WERI-Rb-1 (cell line): Measurements from ENCODE around the gene TSKS.
"Not testable (repeated sequence)": the region's sequence is repeated elsewhere in the genome, so short reads cannot be mapped to it uniquely, and the experiment has no call there.

Experiments used
- DNase-seq: peaks from one replicate; pipeline ENCODE4 v3.0.0-alpha.2; 2020
- H3K27ac ChIP-seq: fragments of 250-450 bp; sonication (Bioruptor Pico); 2 replicates; pipeline ENCODE4 v1.5.1; 2020; ENCODE audit warnings: mild to moderate bottlenecking, moderate library complexity
- H3K27me3 ChIP-seq: fragments of 250-450 bp; sonication (Bioruptor Pico); 2 replicates; pipeline ENCODE4 v1.5.1; 2021; ENCODE audit warnings: mild to moderate bottlenecking, low read depth, moderate library complexity; ENCODE audit not compliant: insufficient read depth, severe bottlenecking
- H3K36me3 ChIP-seq: fragments of 250-450 bp; sonication (Bioruptor Pico); 2 replicates; pipeline ENCODE4 v1.5.1; 2020; ENCODE audit warnings: mild to moderate bottlenecking, moderate library complexity
- H3K4me3 ChIP-seq: 2 replicates; pipeline ENCODE4 v1.5.1; 2011; ENCODE audit warnings: low read depth, mild to moderate bottlenecking, control low read depth, low read length
- H3K9me3 ChIP-seq: fragments of 250-450 bp; sonication (Bioruptor Pico); 2 replicates; pipeline ENCODE4 v1.5.1; 2021; ENCODE audit warnings: mild to moderate bottlenecking, moderate library complexity; ENCODE audit not compliant: severe bottlenecking
- TF ChIP-seq, protein P1 (sequence below): IDR thresholded peaks from 2 replicates; pipeline ENCODE4 v1.5.1; 2011; ENCODE audit warnings: low read depth, mild to moderate bottlenecking, control low read depth, inconsistent platforms, low read length

Gene TSKS

DNA sequence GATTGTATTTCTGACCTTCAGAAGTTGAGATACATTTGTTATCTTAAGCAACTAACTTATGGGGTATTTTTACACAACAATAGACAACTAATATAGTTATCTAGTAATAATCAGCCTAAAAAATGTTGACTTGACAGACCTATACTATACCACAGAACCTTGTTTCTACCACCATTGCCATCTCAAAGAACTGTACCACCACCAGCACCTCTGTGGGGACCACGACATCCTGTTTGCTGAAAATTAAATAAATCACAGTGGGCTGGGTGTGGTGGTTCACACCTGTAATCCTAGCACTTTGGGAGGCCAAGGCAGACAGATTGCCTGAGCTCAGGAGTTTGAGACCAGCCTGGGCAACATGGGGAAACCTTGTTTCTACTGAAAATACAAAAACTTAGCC is 24.0 kb downstream of the TSKS start:
- Histone ChIP-seq H3K9me3 (no peaks in the 10 kb centered on the region), H3K4me3 (no peak overlapping the region), H3K36me3 (no peaks in the 10 kb centered on the region), H3K27ac (no peak overlapping the region), H3K27me3 (no peaks in the 10 kb centered on the region)
- TF ChIP-seq, protein P1, sequence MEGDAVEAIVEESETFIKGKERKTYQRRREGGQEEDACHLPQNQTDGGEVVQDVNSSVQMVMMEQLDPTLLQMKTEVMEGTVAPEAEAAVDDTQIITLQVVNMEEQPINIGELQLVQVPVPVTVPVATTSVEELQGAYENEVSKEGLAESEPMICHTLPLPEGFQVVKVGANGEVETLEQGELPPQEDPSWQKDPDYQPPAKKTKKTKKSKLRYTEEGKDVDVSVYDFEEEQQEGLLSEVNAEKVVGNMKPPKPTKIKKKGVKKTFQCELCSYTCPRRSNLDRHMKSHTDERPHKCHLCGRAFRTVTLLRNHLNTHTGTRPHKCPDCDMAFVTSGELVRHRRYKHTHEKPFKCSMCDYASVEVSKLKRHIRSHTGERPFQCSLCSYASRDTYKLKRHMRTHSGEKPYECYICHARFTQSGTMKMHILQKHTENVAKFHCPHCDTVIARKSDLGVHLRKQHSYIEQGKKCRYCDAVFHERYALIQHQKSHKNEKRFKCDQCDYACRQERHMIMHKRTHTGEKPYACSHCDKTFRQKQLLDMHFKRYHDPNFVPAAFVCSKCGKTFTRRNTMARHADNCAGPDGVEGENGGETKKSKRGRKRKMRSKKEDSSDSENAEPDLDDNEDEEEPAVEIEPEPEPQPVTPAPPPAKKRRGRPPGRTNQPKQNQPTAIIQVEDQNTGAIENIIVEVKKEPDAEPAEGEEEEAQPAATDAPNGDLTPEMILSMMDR, result no peak
- no peak for DNase-seq

DNA sequence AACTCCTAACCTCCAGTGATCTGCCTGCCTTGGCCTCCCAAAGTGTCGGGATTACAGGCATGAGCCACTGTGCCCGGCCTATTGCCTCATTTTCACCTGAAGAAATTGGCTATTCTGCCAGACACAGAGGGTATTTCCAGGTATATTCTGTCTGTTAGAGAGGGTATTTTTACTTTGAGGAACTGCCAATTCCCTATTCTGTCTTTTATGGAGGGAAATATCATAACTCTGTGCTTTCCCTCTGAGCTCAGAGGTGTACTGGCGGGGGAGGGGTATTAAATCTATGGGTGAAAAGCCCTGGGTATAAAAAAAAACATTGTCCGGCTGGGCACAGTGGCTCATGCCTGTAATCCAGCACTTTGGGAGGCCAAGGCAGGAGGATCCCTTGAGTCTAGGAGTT is 24.8 kb downstream of the TSKS start:
- no peak for DNase-seq
- Histone ChIP-seq H3K9me3 (no peaks in the 10 kb centered on the region), H3K27me3 (no peaks in the 10 kb centered on the region), H3K27ac (no peak overlapping the region), H3K4me3 (no peak overlapping the region), H3K36me3 (no peaks in the 10 kb centered on the region)
- TF ChIP-seq, protein P1, result no peak

DNA sequence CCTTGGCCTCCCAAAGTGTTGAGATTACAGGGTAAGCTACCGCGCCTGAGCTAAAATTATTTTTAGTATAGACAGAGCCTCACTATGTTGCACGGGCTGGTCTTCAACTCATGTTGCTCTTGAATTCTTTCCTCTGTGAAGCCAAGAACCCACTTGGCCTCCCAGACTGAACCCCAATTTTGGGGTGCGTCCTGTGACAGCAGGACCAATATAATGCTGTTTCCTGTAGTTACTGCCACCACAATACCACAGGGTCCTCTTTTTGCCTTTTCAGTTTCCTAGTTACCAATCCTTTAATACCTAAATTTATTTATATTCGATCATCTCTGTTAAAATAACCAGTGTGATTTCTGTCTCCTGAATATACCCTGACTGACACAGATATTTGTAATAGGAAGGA is 32.9 kb downstream of the TSKS start:
- H3K27me3 ChIP-seq, result no peaks in the 10 kb centered on the region
- TF ChIP-seq, protein P1, result no peak
- no peak for DNase-seq
- H3K36me3 ChIP-seq, result no peaks in the 10 kb centered on the region
- H3K9me3 ChIP-seq, result peaks cover 4% of the 10 kb centered on the region
- H3K4me3 ChIP-seq, result no peak overlapping the region
- H3K27ac ChIP-seq, result no peak overlapping the region

DNA sequence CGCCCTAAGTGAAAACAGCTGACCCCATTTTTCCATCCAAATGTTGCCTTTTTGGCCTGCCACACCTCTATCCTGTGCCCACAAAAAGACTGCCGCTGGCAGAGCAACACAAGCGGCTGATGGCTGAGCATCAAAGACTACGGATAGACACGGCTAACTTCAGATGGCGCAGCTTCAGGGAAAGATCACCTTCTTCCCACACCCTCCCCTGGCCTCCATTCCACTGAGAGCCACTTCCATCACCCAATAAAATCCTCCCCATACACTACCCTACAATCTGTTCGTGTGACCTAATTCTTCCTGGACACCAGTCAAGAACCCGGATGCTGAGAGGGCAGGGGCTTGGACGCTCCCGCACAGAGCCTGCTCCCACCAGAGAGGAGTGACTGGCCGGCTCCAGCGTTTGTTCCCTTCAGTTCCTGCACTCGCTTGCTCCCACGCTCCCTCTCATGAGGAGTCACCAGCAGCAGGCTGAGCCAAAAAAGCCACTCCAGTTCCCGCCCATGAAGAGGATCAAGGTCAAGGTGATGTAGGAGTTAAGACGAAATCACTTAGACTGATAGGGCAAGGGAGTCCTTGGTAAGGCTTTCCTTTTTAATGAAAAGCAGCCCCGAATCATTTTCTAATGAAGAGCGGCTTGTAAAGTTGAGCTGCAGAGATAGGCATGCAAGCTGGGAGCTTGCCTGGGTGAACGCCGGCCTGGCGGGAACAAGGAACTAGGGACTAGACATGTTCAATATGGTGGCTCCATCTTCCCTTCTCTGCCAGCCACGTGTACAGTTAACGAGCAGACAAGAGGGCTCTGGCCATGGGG is 35.7 kb downstream of the TSKS start:
- Histone ChIP-seq H3K4me3 (no peak overlapping the region), H3K9me3 (peaks cover 4% of the 10 kb centered on the region), H3K27ac (no peak overlapping the region), H3K36me3 (no peaks in the 10 kb centered on the region), H3K27me3 (no peaks in the 10 kb centered on the region)
- TF ChIP-seq, protein P1, result no peak
- no peak for DNase-seq

DNA sequence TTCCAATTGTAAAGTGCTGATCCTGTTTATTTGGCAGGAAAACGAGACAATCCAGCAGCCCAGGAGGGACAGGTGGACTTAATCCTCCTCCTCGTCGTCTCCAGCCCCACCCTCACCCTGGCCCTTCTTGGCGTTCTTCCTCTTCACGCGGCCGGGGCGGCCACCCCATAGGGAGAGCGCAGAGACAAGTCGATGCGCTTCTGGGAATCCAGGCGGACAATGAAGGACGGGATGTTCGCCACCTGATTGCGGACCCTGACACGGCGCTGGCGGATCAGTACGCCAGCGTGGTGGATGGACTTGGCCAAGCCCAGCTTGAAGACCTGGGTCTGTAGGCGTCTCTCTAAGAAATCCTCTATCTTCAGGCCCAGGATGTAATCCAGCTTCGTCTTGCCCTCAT is 43.7 kb downstream of the TSKS start:
- not testable (repeated sequence) for H3K36me3 ChIP-seq, H3K27me3 ChIP-seq, H3K4me3 ChIP-seq, DNase-seq, H3K9me3 ChIP-seq, H3K27ac ChIP-seq

DNA sequence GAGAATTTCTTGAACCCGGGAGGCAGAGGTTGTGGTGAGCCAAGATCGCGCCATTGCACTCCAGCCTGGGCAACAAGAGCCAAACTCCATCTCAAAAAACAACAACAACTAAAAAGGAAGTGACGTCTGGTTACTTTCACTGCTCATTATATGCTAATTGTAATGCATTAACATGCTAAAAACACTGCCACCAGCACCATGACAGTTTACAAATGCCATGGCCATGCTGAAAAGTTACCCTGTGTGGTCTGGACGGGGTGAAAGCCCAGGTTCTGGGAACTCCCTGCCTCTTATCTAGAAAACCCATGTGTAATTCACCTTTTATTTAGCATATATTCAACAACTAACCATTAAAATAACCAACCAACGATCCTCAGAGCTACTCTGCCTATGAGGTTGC is 44.1 kb downstream of the TSKS start:
- DNase-seq, result no peak
- H3K27ac ChIP-seq, result no peak overlapping the region

More for the DNA sequence above, 44.1 kb downstream of the TSKS start:
- no peaks in the 10 kb centered on the region for H3K27me3 ChIP-seq
- no peaks in the 10 kb centered on the region for H3K36me3 ChIP-seq
- TF ChIP-seq, protein P1, result no peak
- no peak overlapping the region for H3K4me3 ChIP-seq
- H3K9me3 ChIP-seq, result peaks cover 3% of the 10 kb centered on the region
